Measurements from ENCODE around the gene NLGN1.

- no peak for TF ChIP-seq TOE1 (CRISPR knock-in tag; IDR thresholded peaks at IDR 0.05)
- TF ChIP-seq, protein P1, sequence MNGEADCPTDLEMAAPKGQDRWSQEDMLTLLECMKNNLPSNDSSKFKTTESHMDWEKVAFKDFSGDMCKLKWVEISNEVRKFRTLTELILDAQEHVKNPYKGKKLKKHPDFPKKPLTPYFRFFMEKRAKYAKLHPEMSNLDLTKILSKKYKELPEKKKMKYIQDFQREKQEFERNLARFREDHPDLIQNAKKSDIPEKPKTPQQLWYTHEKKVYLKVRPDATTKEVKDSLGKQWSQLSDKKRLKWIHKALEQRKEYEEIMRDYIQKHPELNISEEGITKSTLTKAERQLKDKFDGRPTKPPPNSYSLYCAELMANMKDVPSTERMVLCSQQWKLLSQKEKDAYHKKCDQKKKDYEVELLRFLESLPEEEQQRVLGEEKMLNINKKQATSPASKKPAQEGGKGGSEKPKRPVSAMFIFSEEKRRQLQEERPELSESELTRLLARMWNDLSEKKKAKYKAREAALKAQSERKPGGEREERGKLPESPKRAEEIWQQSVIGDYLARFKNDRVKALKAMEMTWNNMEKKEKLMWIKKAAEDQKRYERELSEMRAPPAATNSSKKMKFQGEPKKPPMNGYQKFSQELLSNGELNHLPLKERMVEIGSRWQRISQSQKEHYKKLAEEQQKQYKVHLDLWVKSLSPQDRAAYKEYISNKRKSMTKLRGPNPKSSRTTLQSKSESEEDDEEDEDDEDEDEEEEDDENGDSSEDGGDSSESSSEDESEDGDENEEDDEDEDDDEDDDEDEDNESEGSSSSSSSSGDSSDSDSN (CRISPR knock-in tag; IDR thresholded peaks at IDR 0.05) = no peak
- TF ChIP-seq POLR2A (IDR thresholded peaks at IDR 0.05; ENCODE audit: insufficient read depth in 1 of 2, low read depth in 2 of 2, low read length in 2 of 2) = no peak
- no peak for TF ChIP-seq MYC (CRISPR knock-in tag; IDR thresholded peaks at IDR 0.05; ENCODE audit: borderline replicate concordance)
- TF ChIP-seq FOSL1 (CRISPR knock-in tag; IDR thresholded peaks at IDR 0.05; ENCODE audit: borderline replicate concordance) = no peak
- TF ChIP-seq, protein P2, sequence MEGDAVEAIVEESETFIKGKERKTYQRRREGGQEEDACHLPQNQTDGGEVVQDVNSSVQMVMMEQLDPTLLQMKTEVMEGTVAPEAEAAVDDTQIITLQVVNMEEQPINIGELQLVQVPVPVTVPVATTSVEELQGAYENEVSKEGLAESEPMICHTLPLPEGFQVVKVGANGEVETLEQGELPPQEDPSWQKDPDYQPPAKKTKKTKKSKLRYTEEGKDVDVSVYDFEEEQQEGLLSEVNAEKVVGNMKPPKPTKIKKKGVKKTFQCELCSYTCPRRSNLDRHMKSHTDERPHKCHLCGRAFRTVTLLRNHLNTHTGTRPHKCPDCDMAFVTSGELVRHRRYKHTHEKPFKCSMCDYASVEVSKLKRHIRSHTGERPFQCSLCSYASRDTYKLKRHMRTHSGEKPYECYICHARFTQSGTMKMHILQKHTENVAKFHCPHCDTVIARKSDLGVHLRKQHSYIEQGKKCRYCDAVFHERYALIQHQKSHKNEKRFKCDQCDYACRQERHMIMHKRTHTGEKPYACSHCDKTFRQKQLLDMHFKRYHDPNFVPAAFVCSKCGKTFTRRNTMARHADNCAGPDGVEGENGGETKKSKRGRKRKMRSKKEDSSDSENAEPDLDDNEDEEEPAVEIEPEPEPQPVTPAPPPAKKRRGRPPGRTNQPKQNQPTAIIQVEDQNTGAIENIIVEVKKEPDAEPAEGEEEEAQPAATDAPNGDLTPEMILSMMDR (CRISPR knock-in tag; IDR thresholded peaks at IDR 0.05) = no peak
- no peak for TF ChIP-seq SIN3A (IDR thresholded peaks at IDR 0.05; ENCODE audit: borderline replicate concordance, low read depth, low read length)
Measured at GRCh38 chr3:174068035-174068434, 670.5 kb downstream of the NLGN1 start.
